GM12892 (cell line): ENCODE results near the gene TMIE.

Experiments used
- POLR2A ChIP-seq: IDR thresholded peaks from 2 replicates; pipeline ENCODE4 v1.6.1; 2011; ENCODE audit warnings: low read depth, low read length, control low read depth
- TAF1 ChIP-seq: IDR thresholded peaks from 2 replicates; pipeline ENCODE4 v1.6.1; 2011; ENCODE audit warnings: low read depth, mild to moderate bottlenecking, control low read depth, low read length, borderline replicate concordance

GRCh38 chr3:46703013-46703520, 1.9 kb downstream of the TMIE start:
- TF ChIP-seq TAF1 = no peak
- TF ChIP-seq POLR2A = no peak
